ENCODE data around the gene ARHGEF38. TPM values are rescaled to one million over a fixed set of nuclear protein-coding genes. Genes with fewer than 3 reads are reported as not detected.

The ARHGEF38 gene
- total RNA-seq, 2 donors from 2014 or later: not detected

DNA sequence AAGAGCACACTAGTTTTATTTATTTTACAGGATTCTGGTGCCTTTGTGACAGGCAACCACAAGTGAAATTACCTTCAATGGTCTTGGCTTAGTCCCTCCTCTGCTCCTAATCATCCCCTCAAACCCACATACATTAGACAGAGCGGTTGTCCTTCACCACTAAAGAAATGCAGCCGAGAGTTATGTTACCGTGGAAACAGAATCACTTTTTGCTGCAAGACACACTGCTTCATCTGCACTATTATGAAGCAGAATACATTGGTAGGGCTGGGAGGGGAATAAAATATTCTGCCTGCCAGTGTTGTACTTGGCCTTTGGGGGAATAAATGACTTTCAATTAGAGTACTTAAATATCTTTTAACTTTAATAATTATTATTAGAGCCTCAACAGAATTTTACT, 75.2 kb downstream of the ARHGEF38 start:
- H3K27ac Mint-ChIP-seq: no peak overlapping the region
- no peak overlapping the region for H3K4me3 Mint-ChIP-seq
- peaks cover 22% of the 10 kb centered on the region for H3K27me3 Mint-ChIP-seq (ENCODE audit: low read depth)
- no peak for ATAC-seq (replicated peaks in 1 of 2)
- no peaks in the 10 kb centered on the region for H3K9me3 Mint-ChIP-seq
- DNase-seq: no peak
- no peaks in the 10 kb centered on the region for H3K36me3 Mint-ChIP-seq (ENCODE audit: insufficient read depth in 2 of 2)
- no peaks in the 10 kb centered on the region for H3K4me1 Mint-ChIP-seq (ENCODE audit: low read depth)

DNA sequence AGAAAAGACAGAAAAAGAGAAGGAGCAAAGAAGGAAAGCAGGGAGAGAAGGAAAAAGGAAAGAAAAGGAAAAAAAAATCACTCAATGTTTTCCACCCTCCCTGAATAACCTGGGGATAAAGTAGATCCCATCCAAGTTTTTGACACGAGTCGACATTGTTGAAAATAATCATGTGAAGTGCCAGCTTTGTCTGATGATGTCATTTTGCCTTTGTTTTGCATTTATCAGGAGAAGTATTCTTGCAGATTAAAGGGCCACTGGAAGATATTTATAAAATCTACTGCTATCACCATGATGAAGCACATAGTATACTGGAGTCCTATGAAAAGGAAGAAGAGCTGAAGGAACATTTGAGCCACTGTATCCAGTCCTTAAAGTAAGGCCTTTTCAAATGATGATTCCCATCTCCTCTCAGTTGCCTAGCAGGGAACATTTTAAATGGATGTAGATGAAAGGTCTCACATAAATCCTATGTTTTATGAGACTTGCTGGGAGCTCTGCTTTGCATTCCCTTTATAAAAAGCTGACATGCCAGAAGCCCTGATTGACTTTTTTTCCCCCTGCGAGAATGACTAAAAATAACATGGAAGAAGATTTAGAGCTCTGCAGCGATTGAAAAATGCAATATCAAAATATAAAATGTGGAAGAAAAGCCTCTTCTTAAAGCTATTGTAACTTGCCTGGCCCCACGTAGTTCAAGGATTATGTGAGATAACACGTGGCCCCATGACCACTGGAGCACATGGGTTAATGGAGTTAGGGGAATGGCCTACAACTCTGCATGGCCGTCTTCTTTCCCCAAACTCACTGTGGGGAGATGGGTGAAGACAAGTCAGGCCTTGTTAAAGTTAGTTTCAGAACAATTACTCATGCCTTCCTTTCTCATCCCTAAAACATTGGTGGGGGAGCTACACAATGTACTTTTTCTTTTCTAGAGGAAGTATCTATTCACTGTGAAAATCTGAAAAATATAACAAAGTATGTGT, 78.5 kb downstream of the ARHGEF38 start:
- Mint-ChIP-seq H3K27ac (no peak overlapping the region), H3K4me1 (ENCODE audit: low read depth) (no peaks in the 10 kb centered on the region), H3K9me3 (no peaks in the 10 kb centered on the region), H3K27me3 (ENCODE audit: low read depth) (peaks cover 22% of the 10 kb centered on the region), H3K4me3 (no peak overlapping the region), H3K36me3 (ENCODE audit: insufficient read depth in 2 of 2) (no peaks in the 10 kb centered on the region)
- ATAC-seq (replicated peaks in 1 of 2): no peak
- no peak for DNase-seq

DNA sequence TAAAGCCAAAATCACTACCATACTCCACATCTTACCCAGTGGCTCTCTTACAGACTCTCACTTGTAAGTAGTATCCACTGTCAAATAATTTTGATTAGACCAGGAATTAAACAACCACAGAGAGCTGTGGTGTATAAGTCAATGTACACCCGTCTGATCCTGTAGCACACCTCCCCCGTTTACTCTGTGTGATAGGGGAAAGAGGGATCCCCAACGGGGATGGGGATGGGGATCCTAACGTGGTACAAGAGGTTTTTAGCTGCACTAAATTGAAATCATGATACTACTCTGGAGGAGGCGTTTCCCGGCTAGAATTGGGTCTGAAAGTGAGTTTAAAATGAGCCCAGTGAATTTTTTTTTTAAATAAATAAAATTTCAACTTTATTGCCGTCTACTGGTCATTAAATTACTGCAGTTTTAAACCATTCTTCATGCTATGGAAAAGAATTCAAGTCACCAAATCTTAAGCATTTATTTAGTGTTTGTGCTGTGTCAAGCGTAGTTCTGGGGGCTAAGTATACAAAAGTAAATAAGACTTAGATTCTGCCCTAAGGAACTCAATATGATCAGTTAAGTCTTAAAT, 79.5 kb downstream of the ARHGEF38 start:
- H3K27me3 Mint-ChIP-seq (ENCODE audit: low read depth): peaks cover 16% of the 10 kb centered on the region
- DNase-seq: no peak
- H3K9me3 Mint-ChIP-seq: no peaks in the 10 kb centered on the region
- H3K36me3 Mint-ChIP-seq (ENCODE audit: insufficient read depth in 2 of 2): no peaks in the 10 kb centered on the region
- no peaks in the 10 kb centered on the region for H3K4me1 Mint-ChIP-seq (ENCODE audit: low read depth)
- H3K27ac Mint-ChIP-seq: no peak overlapping the region
- no peak overlapping the region for H3K4me3 Mint-ChIP-seq
- no peak for ATAC-seq (replicated peaks in 1 of 2)

DNA sequence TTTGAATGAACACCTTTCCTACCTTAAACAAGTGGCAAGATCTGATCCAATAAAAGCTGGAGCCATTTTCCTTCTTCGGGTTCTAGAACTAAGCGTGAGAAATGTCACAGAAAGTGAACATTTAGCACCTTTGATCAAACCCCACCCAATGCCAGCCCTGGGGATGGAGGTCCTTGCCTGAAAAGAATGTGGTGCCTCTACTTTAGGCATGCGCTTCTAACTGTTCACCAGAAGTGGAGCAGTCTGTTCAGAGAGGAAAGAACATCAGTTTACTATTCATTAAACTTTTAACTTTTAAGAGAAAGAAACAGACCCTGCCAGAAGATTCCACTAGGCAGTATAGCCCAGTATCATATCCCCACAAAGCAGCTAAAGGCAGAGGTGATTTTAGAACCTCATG, 80.2 kb downstream of the ARHGEF38 start:
- Mint-ChIP-seq H3K27me3 (ENCODE audit: low read depth) (peaks cover 15% of the 10 kb centered on the region), H3K36me3 (ENCODE audit: insufficient read depth in 2 of 2) (no peaks in the 10 kb centered on the region), H3K4me3 (no peak overlapping the region), H3K4me1 (ENCODE audit: low read depth) (no peaks in the 10 kb centered on the region), H3K9me3 (no peaks in the 10 kb centered on the region), H3K27ac (no peak overlapping the region)
- DNase-seq: no peak
- ATAC-seq (replicated peaks in 1 of 2): no peak

DNA sequence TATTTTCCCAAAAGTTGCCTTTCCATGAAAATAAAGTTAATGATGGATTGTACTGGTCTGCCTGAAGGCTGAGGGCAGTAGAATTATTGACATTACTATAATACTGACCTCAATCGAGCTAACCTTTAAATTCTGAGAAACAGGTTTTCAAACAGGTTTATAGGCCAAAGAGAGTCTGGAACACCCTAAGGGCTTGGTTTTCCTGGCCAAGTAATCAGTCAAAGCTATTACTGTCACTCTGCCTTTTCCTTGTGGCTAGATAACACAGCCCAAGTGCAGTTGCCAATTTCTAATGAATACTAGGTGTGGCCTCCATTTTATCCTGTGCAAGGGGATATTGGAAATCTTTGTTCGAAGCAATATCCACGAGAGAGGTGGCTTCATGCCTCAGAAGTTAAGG, 80.8 kb downstream of the ARHGEF38 start:
- H3K27ac Mint-ChIP-seq: no peak overlapping the region
- no peaks in the 10 kb centered on the region for H3K9me3 Mint-ChIP-seq
- DNase-seq: no peak
- H3K36me3 Mint-ChIP-seq (ENCODE audit: insufficient read depth in 2 of 2): no peaks in the 10 kb centered on the region
- H3K27me3 Mint-ChIP-seq (ENCODE audit: low read depth): peaks cover 13% of the 10 kb centered on the region
- H3K4me1 Mint-ChIP-seq (ENCODE audit: low read depth): no peaks in the 10 kb centered on the region
- no peak overlapping the region for H3K4me3 Mint-ChIP-seq
- ATAC-seq (replicated peaks in 1 of 2): no peak

DNA sequence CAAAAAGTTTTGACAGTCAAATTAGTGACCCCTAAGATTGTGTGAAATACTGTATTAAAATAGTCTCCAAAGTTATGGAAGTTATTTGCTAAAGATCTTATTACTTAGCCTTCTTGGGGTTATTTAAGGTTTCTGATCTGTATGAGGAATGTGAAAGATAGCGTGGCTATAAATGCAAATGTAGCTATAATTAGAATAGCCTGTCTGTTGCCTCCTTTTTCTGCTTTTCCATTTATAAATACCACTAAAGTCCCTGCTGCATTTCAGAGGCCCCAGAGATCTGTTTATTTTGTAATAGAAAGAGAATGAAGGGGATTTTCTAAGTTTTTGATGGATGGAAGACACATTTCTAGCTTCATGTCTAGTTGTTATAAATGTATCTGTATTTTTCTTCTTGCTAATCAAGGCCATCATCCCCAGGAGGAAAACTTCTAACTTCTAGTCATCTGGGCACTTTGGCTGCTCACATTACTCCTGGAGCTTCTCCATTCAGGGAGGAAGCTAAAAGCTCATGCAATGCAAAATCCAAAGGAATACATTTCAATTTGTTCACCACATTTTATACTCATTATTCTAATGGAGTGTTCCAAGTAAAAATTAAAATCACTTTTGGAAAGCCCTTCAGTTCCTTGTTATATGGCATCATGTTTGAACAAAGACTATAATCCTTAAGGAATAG, 82.1 kb downstream of the ARHGEF38 start:
- H3K27ac Mint-ChIP-seq: no peak overlapping the region
- H3K36me3 Mint-ChIP-seq (ENCODE audit: insufficient read depth in 2 of 2): no peaks in the 10 kb centered on the region
- DNase-seq (no peak), ATAC-seq (replicated peaks in 1 of 2) (no peak)
- H3K9me3 Mint-ChIP-seq: no peaks in the 10 kb centered on the region
- H3K4me3 Mint-ChIP-seq: no peak overlapping the region
- H3K27me3 Mint-ChIP-seq (ENCODE audit: low read depth): peaks cover 8% of the 10 kb centered on the region
- H3K4me1 Mint-ChIP-seq (ENCODE audit: low read depth): no peaks in the 10 kb centered on the region

DNA sequence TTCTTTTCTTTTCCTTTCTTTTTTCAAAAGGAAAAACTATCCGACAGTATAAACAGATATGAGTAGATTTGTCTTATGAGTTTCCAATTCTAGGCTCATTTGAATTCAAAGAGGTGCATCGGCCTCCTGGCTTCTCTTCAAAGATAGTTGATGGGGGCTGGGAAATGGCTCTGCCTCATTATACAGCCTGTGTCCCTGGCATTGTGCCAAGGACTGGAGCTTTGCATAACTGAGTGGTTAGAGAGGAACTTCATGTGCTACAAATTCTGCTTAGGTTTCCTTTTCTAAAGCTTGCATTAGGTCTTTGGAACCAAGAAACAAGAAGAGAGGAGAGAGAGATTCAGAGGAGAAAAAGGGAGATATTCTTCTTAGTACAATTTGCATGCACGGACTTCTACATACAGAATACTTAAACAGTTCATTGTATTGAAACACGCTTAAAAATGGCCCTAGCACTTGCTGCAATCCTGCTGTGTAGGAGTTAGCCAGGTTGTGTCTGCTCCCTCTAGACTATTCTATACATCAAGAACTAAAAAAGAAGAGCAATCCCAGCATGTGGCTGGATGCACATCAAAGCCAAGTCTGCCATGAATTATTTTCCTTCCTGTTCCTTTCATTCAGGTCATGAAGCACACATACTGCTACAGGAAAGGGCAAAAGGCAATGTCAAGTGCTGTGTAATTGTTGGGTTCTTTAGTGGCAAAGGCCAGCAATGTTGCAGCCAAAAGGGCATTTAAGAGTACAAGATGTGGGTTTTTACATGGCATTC, 85.2 kb downstream of the ARHGEF38 start:
- Mint-ChIP-seq H3K27ac (no peak overlapping the region), H3K4me3 (no peak overlapping the region), H3K9me3 (no peaks in the 10 kb centered on the region), H3K4me1 (ENCODE audit: low read depth) (no peaks in the 10 kb centered on the region), H3K27me3 (ENCODE audit: low read depth) (no peaks in the 10 kb centered on the region), H3K36me3 (ENCODE audit: insufficient read depth in 2 of 2) (no peaks in the 10 kb centered on the region)
- no peak for DNase-seq
- no peak for ATAC-seq (replicated peaks in 1 of 2)

DNA sequence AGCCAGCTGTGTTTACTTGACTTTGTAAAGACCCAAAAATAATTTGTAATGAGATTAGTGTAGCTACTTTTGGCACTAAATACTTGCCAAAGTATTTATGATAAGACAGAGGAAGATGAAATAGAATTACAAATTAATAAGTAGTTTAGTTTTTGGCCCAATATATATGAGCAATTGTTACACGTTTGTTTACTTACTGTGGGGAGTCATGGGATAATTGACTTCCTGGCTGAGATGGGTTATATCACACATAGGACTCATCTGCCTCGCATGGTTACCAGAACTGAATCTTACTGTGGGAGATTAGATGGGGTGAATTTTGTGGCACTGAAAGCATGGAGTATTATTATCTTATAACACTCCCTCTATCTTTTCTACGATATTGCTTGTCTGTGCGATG, 89.4 kb downstream of the ARHGEF38 start:
- H3K27me3 Mint-ChIP-seq (ENCODE audit: low read depth): peaks cover 5% of the 10 kb centered on the region
- H3K9me3 Mint-ChIP-seq: no peaks in the 10 kb centered on the region
- DNase-seq: no peak
- H3K27ac Mint-ChIP-seq: no peak overlapping the region
- H3K4me1 Mint-ChIP-seq (ENCODE audit: low read depth): no peaks in the 10 kb centered on the region
- ATAC-seq (replicated peaks in 1 of 2): no peak
- no peaks in the 10 kb centered on the region for H3K36me3 Mint-ChIP-seq (ENCODE audit: insufficient read depth in 2 of 2)
- H3K4me3 Mint-ChIP-seq: no peak overlapping the region

DNA sequence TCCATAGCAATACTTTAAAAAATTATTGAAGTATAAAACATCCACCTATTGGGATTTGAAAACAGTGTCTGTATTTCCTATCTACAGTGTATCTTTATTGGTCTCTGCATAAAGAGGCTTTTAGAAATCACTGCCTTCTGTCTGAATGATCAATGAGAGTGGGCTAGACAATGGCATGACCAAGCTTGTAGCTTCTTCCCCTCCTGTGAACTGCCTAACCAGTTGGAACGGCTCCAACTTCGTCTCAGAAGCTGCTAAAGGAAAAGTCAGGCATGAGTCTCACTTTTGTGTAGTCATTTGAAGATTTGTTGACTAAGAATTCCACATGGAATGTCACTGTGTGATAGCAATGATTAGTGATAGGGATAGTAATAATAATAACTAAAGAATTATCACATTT, 91.8 kb downstream of the ARHGEF38 start:
- DNase-seq (no peak), ATAC-seq (replicated peaks in 1 of 2) (no peak)
- no peak overlapping the region for H3K4me3 Mint-ChIP-seq
- no peaks in the 10 kb centered on the region for H3K4me1 Mint-ChIP-seq (ENCODE audit: low read depth)
- no peaks in the 10 kb centered on the region for H3K36me3 Mint-ChIP-seq (ENCODE audit: insufficient read depth in 2 of 2)
- no peak overlapping the region for H3K27ac Mint-ChIP-seq
- peaks cover 11% of the 10 kb centered on the region for H3K27me3 Mint-ChIP-seq (ENCODE audit: low read depth)
- H3K9me3 Mint-ChIP-seq: no peaks in the 10 kb centered on the region

DNA sequence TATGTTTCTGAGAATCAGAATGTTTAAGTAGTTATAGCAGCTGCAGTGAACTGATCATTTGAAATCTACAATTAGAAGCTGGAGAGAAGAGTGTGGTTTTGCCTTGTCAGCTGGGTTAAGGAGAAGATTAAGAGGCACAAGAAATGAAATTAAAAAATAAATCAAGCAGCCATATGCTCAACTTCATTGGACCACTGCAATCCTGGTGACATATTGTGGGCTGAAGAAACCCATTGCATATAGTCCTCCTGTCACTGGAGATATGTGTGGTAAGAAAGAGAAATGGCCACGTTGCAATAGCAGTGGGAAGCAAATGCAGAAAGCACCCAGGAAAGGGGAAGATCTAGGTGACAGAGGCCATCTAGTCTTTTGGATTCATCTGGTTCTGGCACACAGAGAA, 93.0 kb downstream of the ARHGEF38 start:
- DNase-seq (no peak), ATAC-seq (replicated peaks in 1 of 2) (no peak)
- Mint-ChIP-seq H3K4me3 (no peak overlapping the region), H3K9me3 (no peaks in the 10 kb centered on the region), H3K36me3 (ENCODE audit: insufficient read depth in 2 of 2) (no peaks in the 10 kb centered on the region), H3K4me1 (ENCODE audit: low read depth) (no peaks in the 10 kb centered on the region), H3K27ac (no peak overlapping the region), H3K27me3 (ENCODE audit: low read depth) (peaks cover 11% of the 10 kb centered on the region)

DNA sequence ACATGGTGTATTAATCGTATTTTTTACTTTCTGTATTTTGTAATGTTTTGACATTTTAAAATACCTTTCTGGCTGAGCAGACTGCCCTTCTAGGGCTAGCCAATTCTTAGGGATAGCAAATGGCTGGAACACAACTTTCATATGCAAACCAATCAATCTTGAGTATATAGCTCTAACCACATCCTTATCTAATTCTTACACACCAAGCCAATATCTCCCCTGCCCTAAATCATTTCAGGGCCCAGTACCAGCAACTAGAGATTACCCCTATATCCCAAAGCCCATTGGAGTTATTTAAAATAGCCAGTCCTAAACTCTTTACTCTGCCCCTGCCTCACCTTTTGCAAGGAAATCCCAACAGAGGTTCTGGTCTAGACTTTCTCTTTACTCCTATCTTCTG, 97.8 kb downstream of the ARHGEF38 start:
- Mint-ChIP-seq H3K27ac (no peak overlapping the region), H3K4me1 (ENCODE audit: low read depth) (no peaks in the 10 kb centered on the region), H3K4me3 (no peak overlapping the region), H3K36me3 (ENCODE audit: insufficient read depth in 2 of 2) (no peaks in the 10 kb centered on the region), H3K27me3 (ENCODE audit: low read depth) (peaks cover 19% of the 10 kb centered on the region), H3K9me3 (no peaks in the 10 kb centered on the region)
- ATAC-seq (replicated peaks in 1 of 2) (no peak), DNase-seq (no peak)

DNA sequence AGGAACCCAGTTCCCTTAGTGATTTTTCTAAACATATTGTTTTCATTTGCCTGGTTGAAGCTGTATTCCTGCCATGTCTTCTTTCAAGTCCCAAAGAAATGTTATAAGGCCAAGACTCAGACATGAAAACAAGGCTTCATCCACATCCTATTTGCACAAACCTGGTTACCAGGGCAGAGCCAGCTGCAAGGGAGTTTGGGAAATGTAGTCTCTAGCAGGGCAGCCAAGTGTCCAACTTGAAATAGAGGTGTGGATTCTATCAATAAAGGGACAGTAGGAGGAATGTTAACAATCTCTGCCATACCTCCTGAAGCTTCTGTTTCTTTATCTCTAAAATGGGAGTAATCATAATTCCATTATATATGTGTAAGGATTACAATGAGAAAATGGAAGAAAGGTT, 99.5 kb downstream of the ARHGEF38 start:
- H3K27ac Mint-ChIP-seq: no peak overlapping the region
- H3K4me1 Mint-ChIP-seq (ENCODE audit: low read depth): no peaks in the 10 kb centered on the region
- no peak for ATAC-seq (replicated peaks in 1 of 2)
- no peaks in the 10 kb centered on the region for H3K36me3 Mint-ChIP-seq (ENCODE audit: insufficient read depth in 2 of 2)
- H3K9me3 Mint-ChIP-seq: no peaks in the 10 kb centered on the region
- no peak overlapping the region for H3K4me3 Mint-ChIP-seq
- DNase-seq: no peak
- peaks cover 19% of the 10 kb centered on the region for H3K27me3 Mint-ChIP-seq (ENCODE audit: low read depth)

Data from activated T-cell treated with anti-CD3 and anti-CD28 coated beads, Interleukin-2, amount 50 U/mL, for 72 hours (primary cell).